Astrocyte (in vitro differentiated cells and primary cell): ENCODE results near the gene SLCO3A1.

Experiments used
- CTCF ChIP-seq: IDR thresholded peaks from 2 replicates; pipeline ENCODE4 v1.5.1; 2011; ENCODE audit warnings: low read depth, mild to moderate bottlenecking, inconsistent platforms, low read length, moderate library complexity; ENCODE audit not compliant: insufficient read depth
- EZH2 ChIP-seq: IDR thresholded peaks from 2 replicates; pipeline ENCODE4 v1.6.1; 2012; ENCODE audit warnings: mild to moderate bottlenecking, low read length, inconsistent platforms; ENCODE audit not compliant: insufficient read depth

- TF ChIP-seq CTCF, result no peak
- no peak for TF ChIP-seq EZH2
Measured at GRCh38 chr15:91833056-91833455, 20.5 kb upstream of the SLCO3A1 start.
